C4-2B (cell line): ENCODE results near the gene MYLK.

Experiments used
- CTCF ChIP-seq: fragments of 450-650 bp; conservative IDR thresholded peaks from 2 replicates; pipeline ENCODE4 v1.5.1; 2017; ENCODE audit warnings: mild to moderate bottlenecking
- ZFX ChIP-seq: fragments of 450-650 bp; IDR thresholded peaks from 2 replicates; pipeline ENCODE4 v1.6.1; 2017

GRCh38 chr3:123739754-123740153 lies 144.4 kb downstream of the MYLK start:
- no peak for TF ChIP-seq CTCF
- TF ChIP-seq ZFX: no peak
